ENCODE data around the gene DMRTC2.

GRCh38 chr19:41845001-41845050 lies at the start of gene DMRTC2:
- TF ChIP-seq SIX4 (CRISPR knock-in tag; IDR thresholded peaks at IDR 0.05) (no peak), JUNB (CRISPR knock-in tag; IDR thresholded peaks at IDR 0.05; ENCODE audit: borderline replicate concordance) (no peak), CBX1 (IDR thresholded peaks at IDR 0.05; ENCODE audit: low read depth) (no peak), NR3C1 (CRISPR knock-in tag; IDR thresholded peaks at IDR 0.05) (no peak), FOXM1 (CRISPR knock-in tag; IDR thresholded peaks at IDR 0.05) (no peak), PHB2 (IDR thresholded peaks at IDR 0.05; ENCODE audit: partially characterized antibody) (no peak), HMG20B (CRISPR knock-in tag; conservative IDR thresholded peaks at IDR 0.05) (no peak), RBM22 (optimal IDR thresholded peaks at IDR 0.05; ENCODE audit: low read length) (no peak), ZFP36L2 (CRISPR knock-in tag; IDR thresholded peaks at IDR 0.05) (no peak), GTF2F1 (IDR thresholded peaks at IDR 0.05; ENCODE audit: low read length) (no peak)
